Measurements from ENCODE around the gene PIP5K1C.
A peak's percentile ranks its signal among the peaks of the same experiment; 100 is the strongest.
"Not testable (repeated sequence)": the region's sequence is repeated elsewhere in the genome, so short reads cannot be mapped to it uniquely, and the experiment has no call there.

PIP5K1C gene

GRCh38 chr19:3674784-3675543 is 25.3 kb downstream of the PIP5K1C start:
- no peak for DNase-seq (ENCODE audit: low read depth, low spot score)

- DNase-seq (ENCODE audit: low read depth, low spot score), result no peak
These were observed 26.5 kb downstream of the PIP5K1C start for GRCh38 chr19:3673506-3674439.

GRCh38 chr19:3672993-3673392 is 27.3 kb downstream of the PIP5K1C start:
- no peak for DNase-seq (ENCODE audit: low read depth, low spot score)

- no peak for DNase-seq (ENCODE audit: low read depth, low spot score)
These were observed 27.7 kb downstream of the PIP5K1C start for GRCh38 chr19:3672575-3672948.

- peak; percentile 53 for DNase-seq (ENCODE audit: low read depth, low spot score)
These were observed 28.3 kb downstream of the PIP5K1C start for GRCh38 chr19:3671680-3672574.

GRCh38 chr19:3670796-3671679 is 29.2 kb downstream of the PIP5K1C start:
- DNase-seq (ENCODE audit: low read depth, low spot score), result peak; percentile 69

- peak; percentile 94 for DNase-seq (ENCODE audit: low read depth, low spot score)
These were observed 30.1 kb downstream of the PIP5K1C start for GRCh38 chr19:3669947-3670795.

- peak; percentile 38 for DNase-seq (ENCODE audit: low read depth, low spot score)
These were observed 31.0 kb downstream of the PIP5K1C start for GRCh38 chr19:3669082-3669946.

- DNase-seq (ENCODE audit: low read depth, low spot score), result no peak
These were observed 31.8 kb downstream of the PIP5K1C start for GRCh38 chr19:3668331-3669081.

- no peak for DNase-seq (ENCODE audit: low read depth, low spot score)
These were observed 32.5 kb downstream of the PIP5K1C start for GRCh38 chr19:3667766-3668165.

- DNase-seq (ENCODE audit: low read depth, low spot score), result no peak
These were observed 33.1 kb downstream of the PIP5K1C start for GRCh38 chr19:3667037-3667638.

GRCh38 chr19:3666545-3666856 is 33.8 kb downstream of the PIP5K1C start:
- not testable (repeated sequence) for DNase-seq (ENCODE audit: low read depth, low spot score)

GRCh38 chr19:3665681-3666544 is 34.4 kb downstream of the PIP5K1C start:
- peak; percentile 74 for DNase-seq (ENCODE audit: low read depth, low spot score)

GRCh38 chr19:3664879-3665642 is 35.2 kb downstream of the PIP5K1C start:
- no peak for DNase-seq (ENCODE audit: low read depth, low spot score)

- DNase-seq (ENCODE audit: low read depth, low spot score), result no peak
These were observed 36.4 kb downstream of the PIP5K1C start for GRCh38 chr19:3663838-3664237.
